ENCODE measurements around the gene RIMKLB.
"Not testable (repeated sequence)": the region's sequence is repeated elsewhere in the genome, so short reads cannot be mapped to it uniquely, and the experiment has no call there.

The RIMKLB gene

GRCh38 chr12:8779862-8780261 is 82.1 kb downstream of the RIMKLB start:
- DNase-seq = no peak

- DNase-seq = no peak
These were observed 82.6 kb downstream of the RIMKLB start for GRCh38 chr12:8780389-8780788.

GRCh38 chr12:8781381-8782127 is 83.8 kb downstream of the RIMKLB start:
- no peak for DNase-seq

- DNase-seq = no peak
These were observed 86.6 kb downstream of the RIMKLB start for GRCh38 chr12:8784290-8784888.

GRCh38 chr12:8785499-8785898 is 87.7 kb downstream of the RIMKLB start:
- DNase-seq = no peak

- DNase-seq = not testable (repeated sequence)
These were observed 89.4 kb downstream of the RIMKLB start for GRCh38 chr12:8787206-8787605.

GRCh38 chr12:8788706-8789105 is 90.9 kb downstream of the RIMKLB start:
- DNase-seq = not testable (repeated sequence)

GRCh38 chr12:8789341-8790013 is 91.7 kb downstream of the RIMKLB start:
- DNase-seq = not testable (repeated sequence)

GRCh38 chr12:8793226-8793625 is 95.4 kb downstream of the RIMKLB start:
- DNase-seq = not testable (repeated sequence)

GRCh38 chr12:8794611-8795010 is 96.8 kb downstream of the RIMKLB start:
- not testable (repeated sequence) for DNase-seq

- no peak for DNase-seq
These were observed 99.2 kb downstream of the RIMKLB start for GRCh38 chr12:8796831-8797626.

GRCh38 chr12:8801213-8801612 is 103.4 kb downstream of the RIMKLB start:
- not testable (repeated sequence) for DNase-seq

GRCh38 chr12:8804833-8805232 is 107.0 kb downstream of the RIMKLB start:
- DNase-seq = not testable (repeated sequence)

GRCh38 chr12:8805487-8805886 is 107.7 kb downstream of the RIMKLB start:
- DNase-seq = not testable (repeated sequence)

- not testable (repeated sequence) for DNase-seq
These were observed 109.3 kb downstream of the RIMKLB start for GRCh38 chr12:8807084-8807483.

- DNase-seq = not testable (repeated sequence)
These were observed 112.3 kb downstream of the RIMKLB start for GRCh38 chr12:8810112-8810511.

GRCh38 chr12:8813572-8814357 is 116.0 kb downstream of the RIMKLB start:
- DNase-seq = no peak

GRCh38 chr12:8816448-8817050 is 118.8 kb downstream of the RIMKLB start:
- no peak for DNase-seq

GRCh38 chr12:8817856-8818255 is 120.1 kb downstream of the RIMKLB start:
- DNase-seq = no peak

- DNase-seq = no peak
These were observed 120.7 kb downstream of the RIMKLB start for GRCh38 chr12:8818526-8818925.

- no peak for DNase-seq
These were observed 121.8 kb downstream of the RIMKLB start for GRCh38 chr12:8819666-8819980.
